COLO668 (cell line): Measurements from ENCODE around the gene SHROOM1.
A peak's percentile ranks its signal among the peaks of the same experiment; 100 is the strongest.

Experiments used
- DNase-seq: peaks from one replicate; lab custom pipeline; 2025; ENCODE audit not compliant: unreplicated experiment; lab: John Stamatoyannopoulos, UW

SHROOM1 gene

GRCh38 chr5:132853323-132853722, 22.9 kb upstream of the SHROOM1 start:
- no peak for DNase-seq

GRCh38 chr5:132850066-132850465, 19.6 kb upstream of the SHROOM1 start:
- DNase-seq: no peak

GRCh38 chr5:132849347-132849746, 18.9 kb upstream of the SHROOM1 start:
- DNase-seq: no peak

- no peak for DNase-seq
Measured at GRCh38 chr5:132848270-132848669, 17.8 kb upstream of the SHROOM1 start.

- no peak for DNase-seq
Measured at GRCh38 chr5:132841305-132841704, 10.9 kb upstream of the SHROOM1 start.

GRCh38 chr5:132840896-132841295, 10.4 kb upstream of the SHROOM1 start:
- no peak for DNase-seq

- DNase-seq: no peak
Measured at GRCh38 chr5:132840313-132840712, 9.9 kb upstream of the SHROOM1 start.

- no peak for DNase-seq
Measured at GRCh38 chr5:132839426-132840301, 9.2 kb upstream of the SHROOM1 start.

GRCh38 chr5:132838516-132839282, 8.3 kb upstream of the SHROOM1 start:
- DNase-seq: no peak

- peak; percentile 7 for DNase-seq
Measured at GRCh38 chr5:132837868-132838267, 7.4 kb upstream of the SHROOM1 start.

GRCh38 chr5:132836852-132837251, 6.4 kb upstream of the SHROOM1 start:
- DNase-seq: no peak

- no peak for DNase-seq
Measured at GRCh38 chr5:132834057-132834456, 3.6 kb upstream of the SHROOM1 start.

GRCh38 chr5:132832612-132833011, 2.2 kb upstream of the SHROOM1 start:
- DNase-seq: no peak

- no peak for DNase-seq
Measured at GRCh38 chr5:132831095-132831860, 831 bp upstream of the SHROOM1 start.

GRCh38 chr5:132829742-132830435, 558 bp downstream of the SHROOM1 start:
- peak; percentile 80 for DNase-seq

GRCh38 chr5:132828846-132829494, 1.5 kb downstream of the SHROOM1 start:
- no peak for DNase-seq

- DNase-seq: no peak
Measured at GRCh38 chr5:132827943-132828673, 2.3 kb downstream of the SHROOM1 start.

GRCh38 chr5:132826424-132827082, 3.9 kb downstream of the SHROOM1 start:
- no peak for DNase-seq

- DNase-seq: no peak
Measured at GRCh38 chr5:132825834-132826391, 4.5 kb downstream of the SHROOM1 start.
